HG03342 (cell line): ENCODE results near the gene DDX41.
"Not testable (repeated sequence)": the region's sequence is repeated elsewhere in the genome, so short reads cannot be mapped to it uniquely, and the experiment has no call there.

ENCODE experiments used
- ATAC-seq: cut with Tn5 transposase; IDR thresholded peaks from one replicate; pipeline ENCODE4 v1.9.1; 2021; ENCODE audit warnings: mild to moderate bottlenecking, moderate library complexity; ENCODE audit not compliant: unreplicated experiment

The DDX41 gene

DNA sequence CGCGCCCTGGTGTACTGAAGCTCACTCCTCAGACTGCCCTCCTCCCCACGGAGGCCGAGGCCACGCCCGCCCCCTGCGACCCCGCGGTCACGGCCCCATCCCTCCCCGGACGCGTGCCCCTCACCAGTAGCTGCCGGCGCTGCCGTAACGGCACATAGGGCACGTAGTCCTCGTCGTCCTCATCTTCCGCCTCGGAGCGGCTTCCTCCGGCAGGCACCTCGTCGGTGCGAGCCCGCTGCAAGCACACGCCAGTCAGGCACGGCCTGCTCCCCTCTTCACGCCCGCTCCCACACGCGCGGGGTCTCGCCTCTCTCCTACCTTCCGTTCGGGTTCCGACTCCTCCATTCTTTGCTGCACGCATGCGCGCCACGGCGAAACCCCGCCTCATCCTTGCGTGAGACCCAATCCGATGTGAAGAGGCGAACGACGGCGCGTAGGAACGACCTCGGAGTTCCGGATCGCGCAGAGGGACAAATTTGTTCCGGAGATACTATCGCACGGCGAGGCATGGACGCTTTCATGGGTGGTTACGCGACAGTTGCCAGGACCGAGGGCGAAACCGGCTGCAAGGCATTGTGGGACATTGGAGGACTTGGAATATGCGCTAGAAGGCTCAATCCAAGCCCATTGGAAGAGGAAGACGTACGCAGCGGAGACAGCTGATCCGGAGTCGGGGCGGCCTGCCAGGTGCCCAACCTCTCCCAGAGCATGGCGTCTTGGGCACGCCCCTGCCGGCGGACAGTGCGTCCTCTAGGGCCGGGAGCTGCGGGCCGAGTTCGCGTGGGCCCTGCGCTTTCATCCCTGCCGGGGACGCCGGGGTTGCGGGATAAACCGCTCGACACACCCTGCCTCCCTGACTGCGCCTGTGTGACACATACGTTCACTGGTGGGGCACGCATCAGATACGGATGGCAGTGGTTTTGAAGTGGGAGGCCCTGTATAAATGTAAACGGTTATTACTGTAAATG is at the start of gene DDX41:
DDX41 (minus strand) TSS at position 361 of the 968 bp plus-strand sequence; CDS start at position 345, 16 bp downstream.
- peak; percentile 76 for ATAC-seq

DNA sequence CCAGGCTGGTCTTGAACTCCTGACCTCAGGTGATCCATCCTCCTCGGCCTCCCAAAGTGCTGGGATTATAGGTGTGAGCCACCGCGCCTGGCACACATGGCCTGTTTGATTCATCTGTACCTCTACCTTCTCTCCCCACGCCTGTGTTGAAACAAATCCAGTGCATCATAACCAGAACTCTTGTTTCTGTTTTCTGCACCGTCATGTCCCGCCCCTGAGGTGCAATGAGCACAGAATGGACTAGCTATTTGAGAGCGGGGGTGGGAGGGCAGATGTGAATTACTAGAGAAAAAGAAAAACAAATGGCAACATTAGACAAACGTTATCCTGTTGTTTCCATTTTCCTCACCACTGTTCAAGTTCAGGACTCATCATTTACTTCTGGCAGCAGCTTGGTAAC is 48.3 kb upstream of the DDX41 start:
- no peak for ATAC-seq

DNA sequence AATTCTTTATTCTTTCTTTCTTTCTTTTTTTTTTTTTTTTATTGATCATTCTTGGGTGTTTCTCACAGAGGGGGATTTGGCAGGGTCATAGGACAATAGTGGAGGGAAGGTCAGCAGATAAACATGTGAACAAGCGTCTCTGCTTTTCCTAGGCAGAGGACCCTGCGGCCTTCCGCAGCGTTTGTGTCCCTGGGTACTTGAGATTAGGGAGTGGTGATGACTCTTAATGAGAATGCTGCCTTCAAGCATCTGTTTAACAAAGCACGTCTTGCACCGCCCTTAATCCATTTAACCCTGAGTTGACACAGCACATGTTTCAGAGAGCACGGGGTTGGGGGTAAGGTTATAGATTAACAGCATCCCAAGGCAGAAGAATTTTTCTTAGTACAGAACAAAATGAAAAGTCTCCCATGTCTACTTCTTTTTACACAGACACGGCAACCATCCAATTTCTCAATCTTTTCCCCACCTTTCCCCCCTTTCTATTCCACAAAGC is 42.7 kb upstream of the DDX41 start:
- ATAC-seq: not testable (repeated sequence)

DNA sequence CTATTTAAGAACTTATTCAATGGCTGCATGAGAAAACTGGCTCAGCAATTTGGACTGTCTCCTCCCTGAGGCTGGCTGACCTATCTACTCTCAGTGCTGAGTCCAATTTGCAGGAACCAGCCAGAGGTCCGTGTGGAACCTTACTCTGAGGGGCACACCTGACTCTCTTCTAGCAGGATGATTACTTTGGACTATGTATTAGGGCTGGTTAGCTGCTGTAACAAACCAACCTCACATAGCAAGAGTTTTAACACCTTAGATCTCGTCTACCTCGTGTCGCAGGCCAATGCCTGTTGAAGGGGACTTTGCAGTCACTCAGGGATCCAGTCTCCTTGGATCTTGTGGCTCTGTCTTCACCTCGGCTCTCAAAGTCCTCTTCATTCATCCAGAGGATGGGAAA is 41.0 kb upstream of the DDX41 start:
- no peak for ATAC-seq

DNA sequence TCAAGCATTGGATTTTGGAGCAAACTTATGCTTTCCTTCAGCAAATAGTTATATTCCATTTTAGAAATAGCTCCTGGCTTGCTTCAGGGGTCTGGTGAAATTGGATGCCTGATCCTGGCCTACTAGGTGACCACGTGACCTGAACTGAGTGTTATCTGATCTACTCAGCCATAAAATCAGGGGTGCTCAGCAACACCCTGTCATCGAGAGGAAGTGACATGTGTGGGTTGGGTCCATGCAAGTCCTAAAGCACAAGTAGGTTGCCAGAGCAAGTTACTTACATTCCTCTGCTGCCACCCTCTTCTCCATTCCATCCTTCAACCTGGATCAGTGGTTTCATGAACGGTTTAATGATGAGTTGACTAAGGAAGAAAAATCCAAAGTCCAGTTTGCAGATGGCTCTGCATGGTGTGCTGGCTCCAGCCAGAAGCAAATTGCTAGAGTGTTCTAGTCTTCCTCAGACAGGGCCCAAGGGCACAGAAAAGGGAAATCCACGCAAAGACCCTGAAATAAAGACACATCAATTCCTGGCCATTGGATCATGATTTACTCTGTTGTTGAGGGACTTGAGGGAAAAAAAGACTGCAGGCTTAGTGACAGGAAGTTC is 40.4 kb upstream of the DDX41 start:
- ATAC-seq: no peak

DNA sequence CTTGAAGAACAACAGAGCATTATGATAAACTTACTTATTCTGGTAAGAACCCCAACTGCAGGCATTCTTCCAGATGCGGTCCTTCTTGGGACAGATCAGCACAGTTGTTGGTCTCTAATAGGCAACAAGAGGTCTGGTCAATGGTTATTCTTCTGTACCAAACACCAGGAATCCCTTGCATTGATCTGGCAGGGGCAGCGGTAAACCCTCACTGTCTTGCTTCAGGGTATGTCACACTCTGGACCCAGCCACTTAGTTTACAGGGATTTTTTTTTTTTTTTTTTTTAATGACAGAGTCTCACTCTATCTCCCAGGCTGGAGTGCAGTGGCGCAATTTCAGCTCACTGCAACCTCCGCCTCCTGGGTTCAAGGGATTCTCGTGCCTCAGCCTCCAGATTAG is 38.9 kb upstream of the DDX41 start:
- ATAC-seq: no peak

DNA sequence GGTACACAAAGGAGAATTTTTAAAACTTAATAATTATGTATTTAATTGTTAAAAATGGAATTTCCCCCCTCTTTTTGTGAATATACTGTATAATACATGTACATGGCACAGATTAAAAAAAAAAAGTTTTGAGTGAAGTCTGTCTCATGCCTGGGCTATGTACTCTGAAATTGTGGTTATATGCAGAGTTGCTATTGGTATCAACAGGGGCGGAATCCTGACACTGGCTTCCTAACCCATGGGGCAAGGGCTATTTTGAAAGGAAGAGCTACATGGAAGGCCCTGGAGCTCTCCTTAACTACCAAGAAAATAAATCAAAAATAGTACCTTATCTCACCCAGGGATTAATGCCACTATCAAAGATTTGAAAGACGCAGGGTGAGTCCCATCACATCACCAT is 38.5 kb upstream of the DDX41 start:
- ATAC-seq: no peak

DNA sequence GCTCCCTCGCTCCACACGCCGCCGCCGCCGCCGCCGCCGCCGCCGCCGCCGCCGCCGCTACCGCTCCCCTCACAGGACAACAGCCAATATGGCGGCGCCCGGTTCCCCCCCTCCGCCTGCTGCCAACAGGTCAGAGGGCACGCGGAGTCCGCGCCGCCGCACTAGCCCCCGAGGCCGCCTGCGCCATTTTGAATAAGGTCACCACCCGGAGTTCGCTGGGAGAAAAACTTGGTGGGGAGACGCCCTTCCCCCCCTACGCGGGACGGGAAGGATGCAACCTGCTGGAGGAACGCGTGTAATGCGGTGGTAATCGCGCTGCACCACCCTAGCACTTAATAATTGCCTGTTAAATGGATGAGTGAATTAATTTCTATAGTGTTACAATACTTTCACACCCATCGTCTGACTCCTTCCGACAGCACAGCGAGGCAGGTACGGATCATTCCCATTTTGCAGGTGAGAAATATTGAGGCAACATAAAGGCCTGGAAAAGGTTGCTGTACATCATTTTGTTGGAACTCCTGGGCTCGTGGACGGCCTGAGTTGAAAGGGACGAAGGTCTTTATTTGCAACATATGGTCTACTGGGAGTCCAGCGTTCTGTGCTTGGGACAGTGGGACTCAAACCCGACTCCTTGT is 37.8 kb upstream of the DDX41 start, which contains the start of gene FAM193B:
FAM193B (minus strand) TSS at position 90 of the 638 bp plus-strand sequence. CDS start 105 bp downstream, outside the sequence.
- peak; percentile 92 for ATAC-seq

DNA sequence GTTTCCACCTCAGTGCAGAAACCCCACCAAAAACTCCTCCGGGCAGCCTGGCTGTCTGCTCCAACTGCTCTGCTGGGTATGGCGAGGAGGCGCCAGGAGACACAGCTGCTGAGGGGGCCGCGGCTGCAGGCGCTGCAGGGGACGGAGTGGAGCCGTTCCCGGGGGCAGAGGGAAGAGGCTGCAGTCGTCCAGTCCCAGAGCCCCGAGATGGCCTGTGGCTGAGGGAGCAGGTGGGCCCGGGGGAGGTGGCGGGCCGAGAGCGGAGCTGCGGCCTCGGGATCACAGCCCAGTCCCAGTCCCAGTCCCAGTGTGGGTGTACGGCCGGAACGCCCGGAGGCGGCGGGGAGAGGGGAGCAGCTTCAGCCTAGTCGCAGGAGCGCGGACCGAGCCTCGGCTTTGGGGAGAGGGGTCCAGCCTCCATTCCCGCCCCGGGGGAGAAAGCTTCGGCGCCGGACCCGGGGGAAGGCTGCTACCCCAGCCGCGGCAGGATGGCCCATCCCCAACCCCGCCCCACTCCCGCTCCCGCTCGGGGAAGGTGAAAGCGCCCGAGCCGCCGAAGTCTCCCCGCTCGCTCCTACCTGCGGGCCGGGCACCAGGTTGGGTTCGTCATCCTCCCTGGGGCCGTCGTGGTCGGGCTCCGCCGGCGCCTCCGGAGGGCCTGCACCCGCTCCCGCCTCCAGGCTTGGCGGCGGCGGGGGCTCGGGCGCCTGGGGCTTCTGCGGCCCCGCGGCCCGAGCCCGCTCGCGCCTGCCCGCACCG is 37.1 kb upstream of the DDX41 start:
- peak; percentile 33 for ATAC-seq

DNA sequence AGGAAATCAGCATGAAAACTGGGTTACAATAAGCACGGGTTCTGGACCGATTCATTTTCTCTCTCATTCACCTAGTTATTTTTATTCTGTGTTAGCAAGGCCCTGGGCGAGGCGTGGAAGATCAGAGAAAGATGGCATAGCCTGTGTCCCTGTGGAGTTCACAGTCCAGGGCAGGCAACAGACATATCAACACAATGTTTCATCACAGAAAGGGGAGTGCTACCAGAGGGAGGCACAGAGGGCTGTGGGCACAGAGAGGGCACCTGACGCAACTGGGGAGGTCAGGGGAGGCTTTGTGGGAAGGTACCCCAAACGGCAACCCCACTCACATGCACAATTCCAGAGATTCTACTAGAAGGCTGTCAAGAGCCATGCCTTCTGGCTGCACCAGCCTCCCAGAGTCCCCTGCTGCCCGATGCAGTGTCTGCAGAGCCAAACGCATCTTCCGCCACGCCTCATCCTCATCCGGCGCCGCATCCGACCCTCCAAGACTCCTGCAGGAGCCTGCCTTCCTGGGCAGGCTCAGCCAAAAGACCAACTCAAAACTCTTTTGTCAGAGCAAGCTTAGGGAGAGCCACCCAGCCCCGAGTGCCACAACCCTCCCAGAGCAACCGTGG is 36.2 kb upstream of the DDX41 start:
- no peak for ATAC-seq

DNA sequence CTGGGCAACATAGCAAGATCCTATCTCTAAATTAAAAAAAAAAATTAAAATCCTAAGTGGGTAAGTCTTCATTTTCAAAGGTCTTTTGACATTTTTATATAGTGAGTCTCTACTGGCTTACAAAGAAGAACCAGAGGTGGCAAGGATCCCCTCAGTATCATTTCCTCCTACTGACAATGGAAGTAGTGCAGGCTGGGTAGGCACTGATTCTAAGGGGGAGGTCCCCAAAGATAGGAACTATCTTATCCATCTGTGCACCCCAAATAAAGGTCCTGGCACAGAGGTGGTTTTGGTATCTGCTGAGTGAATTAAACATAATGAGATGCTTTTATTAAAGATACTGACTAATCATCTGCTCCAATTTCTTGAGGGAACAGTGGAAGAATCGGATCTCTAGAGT is 33.4 kb upstream of the DDX41 start:
- no peak for ATAC-seq

DNA sequence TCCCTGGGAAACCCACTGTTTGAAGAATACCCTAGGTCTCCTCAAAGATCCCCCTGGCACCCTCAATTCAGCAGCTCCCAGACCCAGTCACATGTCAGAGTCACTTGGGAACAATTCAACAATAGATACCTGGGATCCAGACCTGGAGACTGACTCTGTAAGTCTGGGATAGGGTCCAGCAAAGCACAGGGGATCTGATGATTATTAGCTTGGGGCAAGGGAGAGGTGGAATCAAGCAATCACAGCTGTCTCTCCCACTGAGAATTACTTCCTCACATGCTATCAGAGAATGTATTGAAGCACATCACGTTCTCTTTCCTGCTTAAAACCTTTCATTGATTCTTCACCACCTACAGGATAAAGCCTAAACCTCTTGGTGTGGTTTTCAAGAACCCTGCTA is 31.7 kb upstream of the DDX41 start:
- ATAC-seq: no peak

DNA sequence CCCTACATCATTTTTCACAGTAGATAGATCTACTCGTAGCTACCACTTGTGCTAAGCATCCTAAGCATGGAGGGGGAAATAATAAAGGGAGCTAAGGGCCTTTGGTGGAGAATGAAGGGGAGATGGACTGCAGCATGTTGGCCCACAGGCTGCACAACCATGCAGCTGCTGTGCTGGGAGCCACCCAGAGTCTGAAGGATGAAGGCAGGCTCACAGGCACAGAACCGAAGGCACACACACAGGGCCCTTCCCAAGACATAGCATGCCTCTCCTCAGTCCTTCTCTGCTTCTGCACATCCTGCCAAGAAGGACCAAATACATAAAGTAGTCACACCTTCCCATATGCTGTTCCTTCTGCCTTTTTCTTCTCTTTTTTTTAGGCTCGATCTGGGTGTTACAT is 31.0 kb upstream of the DDX41 start:
- no peak for ATAC-seq

DNA sequence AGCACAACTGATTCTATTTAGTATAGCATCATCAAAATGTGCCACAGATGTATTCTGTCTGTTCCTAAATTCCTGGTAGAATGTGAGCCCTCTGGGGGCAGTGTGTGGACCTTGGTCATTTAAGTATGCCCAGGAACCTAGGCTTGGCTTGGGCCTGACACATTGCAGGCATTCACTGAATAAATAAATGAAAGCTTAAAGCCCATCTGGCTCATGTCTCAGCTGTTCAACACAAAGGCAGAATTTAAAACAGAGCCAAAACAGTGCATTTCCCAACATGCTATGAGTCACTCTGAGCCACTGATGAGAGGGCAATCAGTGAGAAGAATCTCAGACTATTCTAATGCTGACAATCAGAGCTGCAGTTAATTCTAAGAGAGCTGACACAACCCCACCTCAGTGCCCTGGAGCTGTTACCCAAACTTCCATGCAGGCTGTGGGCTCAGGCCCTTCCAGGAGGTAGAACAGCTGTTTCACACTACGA is 29.5 kb upstream of the DDX41 start:
- no peak for ATAC-seq

DNA sequence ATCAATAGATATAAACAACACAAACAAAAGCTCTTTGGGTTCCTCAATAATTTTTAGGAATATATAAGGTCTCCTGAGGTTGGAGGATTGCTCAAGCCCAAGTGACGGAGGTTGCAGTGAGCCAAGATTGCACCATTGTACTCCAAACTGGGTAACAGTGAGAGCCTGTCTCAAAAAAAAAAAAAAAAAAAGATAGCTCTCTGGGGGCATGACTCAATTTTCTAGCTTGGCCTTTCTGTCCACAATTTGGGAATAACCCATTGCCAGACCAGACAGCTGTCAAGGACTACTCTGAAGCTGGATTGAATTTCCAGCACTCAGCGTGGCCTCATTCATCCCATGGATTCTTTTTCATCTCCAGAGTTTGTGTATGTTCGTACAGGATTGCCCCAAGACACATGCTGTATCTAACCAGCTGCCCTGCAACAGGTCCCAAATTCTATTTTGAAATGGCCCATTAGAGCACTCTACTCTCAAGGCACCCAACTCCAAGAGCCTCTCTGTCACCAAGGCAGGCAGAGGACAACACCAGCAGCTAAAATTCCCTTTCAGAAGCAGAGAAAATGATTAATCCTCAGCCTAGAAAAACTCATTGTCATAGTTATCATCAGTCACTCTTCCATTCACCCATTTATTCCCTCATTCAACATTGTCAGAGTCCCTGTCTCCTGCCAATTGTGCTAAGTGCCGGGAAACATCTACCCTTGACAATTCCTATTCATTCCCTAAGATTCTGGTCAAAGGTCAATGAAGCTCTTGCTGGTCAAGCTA is 28.9 kb upstream of the DDX41 start:
- no peak for ATAC-seq

DNA sequence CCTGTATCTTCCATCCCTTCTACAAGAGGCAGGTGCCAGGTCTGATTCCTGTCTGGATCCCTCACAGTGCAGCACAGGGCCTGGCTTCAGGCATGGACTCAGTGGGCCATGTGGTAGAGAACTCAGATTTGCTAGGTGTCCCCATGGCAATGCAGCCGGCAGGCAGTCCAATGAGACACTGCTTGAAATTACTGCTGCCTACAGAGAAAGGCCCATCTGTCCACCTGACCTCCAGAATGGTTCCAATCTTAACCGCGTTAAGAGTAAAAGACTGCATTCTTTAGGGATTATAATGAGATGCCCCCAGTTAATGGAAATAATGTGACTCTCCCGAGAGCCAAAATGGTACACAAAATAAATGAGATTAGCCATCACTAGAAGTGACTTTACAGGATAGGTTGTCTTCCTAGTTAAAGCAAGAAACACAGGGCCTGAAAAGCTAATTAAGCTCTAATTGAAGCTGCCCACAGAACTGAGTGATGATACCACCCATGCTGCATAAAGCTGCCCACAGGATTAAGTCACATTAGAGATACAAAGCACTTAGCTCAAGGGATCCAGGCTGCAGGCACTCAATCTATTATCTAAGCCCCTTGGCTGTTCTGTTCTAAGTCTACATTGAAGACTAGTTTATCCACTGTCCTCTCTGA is 26.2 kb upstream of the DDX41 start:
- no peak for ATAC-seq

DNA sequence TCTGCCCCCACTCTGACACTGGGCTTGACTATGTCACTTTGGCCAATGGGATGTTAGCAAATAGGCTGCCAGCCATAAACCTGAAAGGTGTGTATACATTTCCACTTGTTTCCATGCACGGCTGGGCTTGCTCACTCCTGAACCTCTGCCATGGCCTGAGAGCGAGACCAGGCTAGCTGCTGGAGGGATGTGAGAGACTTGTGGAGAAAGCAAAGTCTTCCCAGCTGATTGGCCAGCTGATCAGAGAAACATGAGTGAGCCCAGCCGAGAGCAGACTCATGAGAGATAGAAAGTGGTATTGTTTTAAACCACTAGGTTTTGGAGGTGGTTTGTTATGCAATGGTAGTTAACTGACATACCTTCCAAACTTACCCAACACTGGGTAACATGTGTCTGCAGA is 23.7 kb upstream of the DDX41 start:
- no peak for ATAC-seq

DNA sequence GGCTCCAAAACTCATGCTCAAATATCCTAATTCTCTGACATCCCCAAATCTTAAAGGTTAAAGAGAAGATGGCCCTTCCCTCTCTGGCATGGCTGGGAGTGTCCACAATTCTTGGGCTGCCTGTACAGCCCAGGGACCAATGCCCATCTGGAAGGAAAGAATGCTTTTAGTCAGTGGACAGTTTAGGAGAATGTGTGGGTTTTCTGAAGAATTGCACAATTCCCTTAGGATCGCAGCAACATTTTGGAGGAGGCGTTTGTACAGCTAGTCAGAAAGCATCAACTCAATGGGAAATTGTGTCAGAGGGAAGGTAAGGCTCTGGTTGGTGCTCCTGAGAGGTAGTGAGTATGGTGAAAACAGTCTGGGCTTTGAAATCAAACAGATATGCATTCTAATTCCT is 22.6 kb upstream of the DDX41 start:
- ATAC-seq: no peak

DNA sequence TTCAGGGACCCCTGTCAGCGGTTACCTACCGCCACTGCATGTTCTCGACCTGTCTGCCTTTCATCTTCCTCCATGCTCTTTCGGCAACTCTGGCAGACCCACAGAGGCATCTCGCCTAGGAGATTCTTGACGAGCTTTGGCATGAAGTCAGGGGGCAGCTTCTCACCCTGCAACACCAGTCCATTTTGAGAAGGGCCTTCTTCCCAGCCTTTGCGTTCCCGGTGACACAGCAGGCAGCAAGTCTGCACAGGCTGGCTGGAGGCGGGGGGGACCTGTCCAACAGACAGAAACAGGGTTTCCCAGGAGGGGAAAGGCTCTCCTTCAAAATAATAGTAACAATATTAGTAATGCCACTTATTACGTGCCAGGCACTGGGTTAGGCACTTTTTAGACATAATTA is 22.1 kb upstream of the DDX41 start:
- no peak for ATAC-seq
